CD4-positive, alpha-beta T cell (primary cell): ENCODE measurements around the gene NFAM1. TPM values are rescaled to one million over a fixed set of nuclear protein-coding genes. Genes with fewer than 3 reads are reported as not detected.

Experiments used
- ATAC-seq: fragments of 200-7000 bp; cut with Tn5 transposase; one replicate; pipeline ENCODE4 v1.10.0; 2022; ENCODE audit warnings: mild to moderate bottlenecking; ENCODE audit not compliant: poor library complexity
- CTCF ChIA-PET: fragments of 350-600 bp; sonication (Branson Sonifier 250); formaldehyde crosslinking; loops from one replicate; lab custom pipeline; 2021; ENCODE audit warnings: antibody characterized with exemption, inconsistent platforms; lab: Charles Lee
- POLR2A ChIA-PET: fragments of 350-600 bp; sonication (Branson Sonifier 250); formaldehyde crosslinking; loops from one replicate; lab custom pipeline; 2021; ENCODE audit warnings: antibody characterized with exemption, inconsistent platforms; lab: Charles Lee
- DNase-seq, 14 experiments: peaks; one replicate each; pipeline ENCODE4 v3.0.0-alpha.2; 2013 to 2020; ENCODE audit warnings: mixed read lengths in 2 of 14
- H3K27ac ChIP-seq, 2 donors: one replicate each; pipeline versions ENCODE4 v1.5.1 to v1.7.0; 2013; ENCODE audit warnings: low read length in 2 of 2, low read depth in 1 of 2, mild to moderate bottlenecking in 1 of 2
- H3K27me3 ChIP-seq, 2 experiments: 1 replicate in 1 of 2; 2 replicates in 1 of 2; pipeline versions ENCODE4 v1.6.1 to v1.7.0; 2013; ENCODE audit warnings: low read length in 2 of 2, control low read depth in 1 of 2, mild to moderate bottlenecking in 1 of 2, moderate library complexity in 1 of 2; ENCODE audit not compliant: insufficient read depth in 2 of 2, control insufficient read depth in 1 of 2
- H3K36me3 ChIP-seq: one replicate; pipeline ENCODE4 v1.6.1; 2013; ENCODE audit warnings: low read length, control low read depth; ENCODE audit not compliant: insufficient read depth
- H3K4me1 ChIP-seq: one replicate; pipeline ENCODE4 v1.6.1; 2013; ENCODE audit warnings: low read length, control low read depth; ENCODE audit not compliant: insufficient read depth
- H3K4me3 ChIP-seq: one replicate; pipeline ENCODE4 v1.5.1; 2013; ENCODE audit warnings: mild to moderate bottlenecking, low read length, moderate library complexity
- H3K9me3 ChIP-seq, 2 experiments: 1 replicate in 1 of 2; 2 replicates in 1 of 2; pipeline versions ENCODE4 v1.6.1 to v1.7.0; 2013; ENCODE audit warnings: low read length in 2 of 2, mild to moderate bottlenecking in 2 of 2, control low read depth in 1 of 2, moderate library complexity in 1 of 2; ENCODE audit not compliant: control insufficient read depth in 1 of 2, insufficient read depth in 1 of 2
- H3K27ac Mint-ChIP-seq: one replicate; pipeline ENCODE4 v1.8.0; 2020; ENCODE audit warnings: mixed read lengths
- H3K27me3 Mint-ChIP-seq: one replicate; pipeline ENCODE4 v1.8.0; 2021; ENCODE audit warnings: mixed read lengths
- H3K36me3 Mint-ChIP-seq: one replicate; pipeline ENCODE4 v1.8.0; 2021; ENCODE audit warnings: low read depth, mixed read lengths
- H3K4me1 Mint-ChIP-seq: one replicate; pipeline ENCODE4 v1.8.0; 2021; ENCODE audit warnings: low read depth, mixed read lengths
- H3K4me3 Mint-ChIP-seq: one replicate; pipeline ENCODE4 v1.8.0; 2020; ENCODE audit warnings: mild to moderate bottlenecking, mixed read lengths
- H3K9me3 Mint-ChIP-seq: one replicate; pipeline ENCODE4 v1.8.0; 2020; ENCODE audit warnings: mixed read lengths
- CTCF ChIP-seq: fragments of 200-600 bp; IDR thresholded peaks from one replicate; pipeline ENCODE4 v1.8.0; 2022; ENCODE audit warnings: antibody characterized with exemption, mild to moderate bottlenecking
- intact Hi-C, 2 experiments: fragments of 100-400 bp; cut with DNase I in 1 of 2; cut with micrococcal nuclease in 1 of 2; formaldehyde crosslinking; loops; one replicate each; pipeline versions ENCODE4 v1.15.1 to v1.9.0; 2023 to 2025; cut with DNase I, micrococcal nuclease
- total RNA-seq, 174 experiments: library from RNA in 2 of 174; stranded (reverse) in 2 of 174; gene quantifications; one replicate each; pipeline ENCODE4 v1.2.3 and lab custom pipeline; 2021 to 2026

NFAM1 gene
- total RNA-seq, 2 experiments from 2014 or later = 0.34 to 0.38 TPM

GRCh38 chr22:42451499-42452145 lies 19.4 kb upstream of the NFAM1 start:
- Histone ChIP-seq H3K27ac (no peak overlapping the region), H3K9me3 (no peaks in the 10 kb centered on the region), H3K4me3 (no peak overlapping the region), H3K27me3 (peaks cover 0 to 2% of the 10 kb centered on the region in 2 experiments), H3K4me1 (no peaks in the 10 kb centered on the region), H3K36me3 (no peaks in the 10 kb centered on the region)
- intact Hi-C loops = no loop called here
- CTCF ChIA-PET = no interaction called here
- H3K9me3 Mint-ChIP-seq = no peaks in the 10 kb centered on the region
- ATAC-seq (no peak), DNase-seq (no peak)
- TF ChIP-seq CTCF = no peak
- no peak overlapping the region for H3K4me3 Mint-ChIP-seq
- H3K4me1 Mint-ChIP-seq = no peaks in the 10 kb centered on the region
- H3K36me3 Mint-ChIP-seq = no peaks in the 10 kb centered on the region
- peaks cover 11% of the 10 kb centered on the region for H3K27me3 Mint-ChIP-seq
- H3K27ac Mint-ChIP-seq = no peak overlapping the region
- POLR2A ChIA-PET = no interaction called here

- no peaks in the 10 kb centered on the region for H3K4me1 Mint-ChIP-seq
- no peak overlapping the region for H3K4me3 ChIP-seq
- TF ChIP-seq CTCF = no peak
- H3K36me3 ChIP-seq = no peaks in the 10 kb centered on the region
- H3K9me3 Mint-ChIP-seq = no peaks in the 10 kb centered on the region
- H3K27me3 ChIP-seq = peaks cover 0 to 2% of the 10 kb centered on the region in 2 experiments
- no peak overlapping the region for H3K4me3 Mint-ChIP-seq
- POLR2A ChIA-PET = no interaction called here
- peaks cover 4% of the 10 kb centered on the region for H3K27me3 Mint-ChIP-seq
- H3K4me1 ChIP-seq = no peaks in the 10 kb centered on the region
- H3K27ac Mint-ChIP-seq = no peak overlapping the region
- no peaks in the 10 kb centered on the region for H3K9me3 ChIP-seq
- ATAC-seq (no peak), DNase-seq (no peak)
- H3K36me3 Mint-ChIP-seq = no peaks in the 10 kb centered on the region
- CTCF ChIA-PET = no interaction called here
- H3K27ac ChIP-seq = no peak overlapping the region
- intact Hi-C loops = no loop called here
Observed at GRCh38 chr22:42450862-42451261, 18.7 kb upstream of the NFAM1 start.

DNA sequence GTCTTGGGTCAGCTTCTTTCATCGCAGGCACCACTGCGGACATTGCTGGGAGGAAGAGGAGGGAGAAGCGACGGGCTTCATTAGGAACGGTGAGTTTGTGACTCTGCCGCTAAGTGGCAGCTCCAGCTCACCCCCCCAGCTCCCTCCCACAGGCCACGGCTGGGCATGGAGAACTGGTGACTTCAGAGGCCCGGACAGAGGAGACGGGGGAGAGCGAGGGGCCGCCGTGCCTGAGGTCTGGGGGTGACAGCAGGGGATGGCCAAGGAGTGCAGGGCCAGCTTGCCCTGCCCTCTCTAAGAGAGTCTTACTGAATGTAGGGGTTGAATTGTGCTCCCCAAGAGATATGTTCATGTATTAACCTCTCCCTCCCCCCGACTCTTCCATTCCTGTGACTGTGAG lies 13.9 kb upstream of the NFAM1 start:
- peaks cover 28% of the 10 kb centered on the region for H3K4me1 Mint-ChIP-seq
- H3K4me3 Mint-ChIP-seq = no peak overlapping the region
- H3K36me3 ChIP-seq = no peaks in the 10 kb centered on the region
- H3K4me1 ChIP-seq = peaks cover 24% of the 10 kb centered on the region
- no peak overlapping the region for H3K4me3 ChIP-seq
- CTCF ChIA-PET = no interaction called here
- H3K27me3 Mint-ChIP-seq = no peaks in the 10 kb centered on the region
- no peaks in the 10 kb centered on the region for H3K9me3 ChIP-seq
- no peak for DNase-seq
- H3K27ac Mint-ChIP-seq = no peak overlapping the region
- no peak overlapping the region for H3K27ac ChIP-seq
- H3K36me3 Mint-ChIP-seq = no peaks in the 10 kb centered on the region
- no peaks in the 10 kb centered on the region for H3K27me3 ChIP-seq
- H3K9me3 Mint-ChIP-seq = no peaks in the 10 kb centered on the region
- no peak for ATAC-seq
- intact Hi-C loops = no loop called here
- POLR2A ChIA-PET = no interaction called here
- no peak for TF ChIP-seq CTCF
